ENCODE data around the gene SLC22A17. TPM values are rescaled to one million over a fixed set of nuclear protein-coding genes. Genes with fewer than 3 reads are reported as not detected.
"Not testable (repeated sequence)": the region's sequence is repeated elsewhere in the genome, so short reads cannot be mapped to it uniquely, and the experiment has no call there.

Gene SLC22A17
- total RNA-seq, 1 donor from 2014 or later, result 52.5 TPM

DNA sequence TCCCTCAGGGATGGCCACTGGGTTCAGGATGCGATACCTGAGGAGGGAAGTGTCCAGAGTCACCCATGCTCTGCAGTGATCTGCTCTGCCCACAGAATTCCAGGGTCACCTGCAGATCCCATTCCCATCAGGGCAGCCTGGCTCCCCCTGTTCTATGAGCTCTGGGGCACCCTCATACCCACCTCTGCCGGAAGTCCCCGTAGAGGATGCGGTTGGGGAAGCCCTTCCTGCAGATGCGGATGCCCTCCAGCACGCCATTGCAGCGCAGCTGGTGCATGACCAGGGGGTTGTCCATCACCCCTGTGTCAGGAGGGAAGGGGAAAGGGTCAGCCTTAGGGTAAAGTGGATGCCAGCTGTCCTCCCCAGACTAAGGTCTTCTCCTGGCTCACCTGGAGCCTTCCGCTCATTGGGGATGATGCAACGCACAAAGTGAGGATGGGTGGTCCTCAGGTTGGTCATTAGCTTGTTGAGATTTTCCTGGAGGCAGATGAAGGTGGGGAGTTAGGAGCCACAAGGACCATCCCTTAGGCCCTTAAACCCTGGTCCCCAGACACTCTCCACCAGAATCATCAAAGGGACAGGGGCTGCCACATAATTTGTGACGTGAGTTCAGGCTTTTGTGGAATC lies 44.2 kb upstream of the SLC22A17 start:
- Mint-ChIP-seq H3K4me1 (ENCODE audit: unreplicated experiment) (peaks cover 9% of the 10 kb centered on the region), H3K36me3 (no peaks in the 10 kb centered on the region), H3K27ac (no peak overlapping the region), H3K9me3 (peaks cover 3% of the 10 kb centered on the region), H3K27me3 (peaks cover 10% of the 10 kb centered on the region), H3K4me3 (no peak overlapping the region)
- DNase-seq (ENCODE audit: extremely low spot score, unreplicated experiment), result no peak
- TF ChIP-seq, protein P1, sequence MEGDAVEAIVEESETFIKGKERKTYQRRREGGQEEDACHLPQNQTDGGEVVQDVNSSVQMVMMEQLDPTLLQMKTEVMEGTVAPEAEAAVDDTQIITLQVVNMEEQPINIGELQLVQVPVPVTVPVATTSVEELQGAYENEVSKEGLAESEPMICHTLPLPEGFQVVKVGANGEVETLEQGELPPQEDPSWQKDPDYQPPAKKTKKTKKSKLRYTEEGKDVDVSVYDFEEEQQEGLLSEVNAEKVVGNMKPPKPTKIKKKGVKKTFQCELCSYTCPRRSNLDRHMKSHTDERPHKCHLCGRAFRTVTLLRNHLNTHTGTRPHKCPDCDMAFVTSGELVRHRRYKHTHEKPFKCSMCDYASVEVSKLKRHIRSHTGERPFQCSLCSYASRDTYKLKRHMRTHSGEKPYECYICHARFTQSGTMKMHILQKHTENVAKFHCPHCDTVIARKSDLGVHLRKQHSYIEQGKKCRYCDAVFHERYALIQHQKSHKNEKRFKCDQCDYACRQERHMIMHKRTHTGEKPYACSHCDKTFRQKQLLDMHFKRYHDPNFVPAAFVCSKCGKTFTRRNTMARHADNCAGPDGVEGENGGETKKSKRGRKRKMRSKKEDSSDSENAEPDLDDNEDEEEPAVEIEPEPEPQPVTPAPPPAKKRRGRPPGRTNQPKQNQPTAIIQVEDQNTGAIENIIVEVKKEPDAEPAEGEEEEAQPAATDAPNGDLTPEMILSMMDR (conservative IDR thresholded peaks at IDR 0.05), result no peak

DNA sequence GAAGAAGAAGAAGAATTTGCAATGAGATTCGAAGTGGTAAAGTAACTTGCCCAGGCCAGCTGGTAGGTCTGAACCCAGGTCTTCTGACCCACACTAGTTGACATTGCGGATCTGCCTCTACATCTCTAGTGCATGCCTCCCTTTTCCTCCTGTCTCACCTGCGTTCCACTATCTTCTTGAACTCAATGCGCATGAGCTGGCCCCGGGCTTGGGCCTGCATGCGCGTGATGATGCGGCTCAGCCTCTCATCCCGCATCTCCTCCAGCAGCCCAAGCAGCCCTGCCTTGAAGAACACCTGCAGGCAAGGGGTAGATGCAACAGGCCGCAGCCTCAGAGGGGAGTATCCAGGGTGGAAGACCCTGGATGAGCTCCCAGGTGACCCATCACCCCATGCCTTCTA lies 43.4 kb upstream of the SLC22A17 start:
- Mint-ChIP-seq H3K27ac (no peak overlapping the region), H3K4me1 (ENCODE audit: unreplicated experiment) (peaks cover 9% of the 10 kb centered on the region), H3K27me3 (peaks cover 10% of the 10 kb centered on the region), H3K4me3 (no peak overlapping the region), H3K36me3 (no peaks in the 10 kb centered on the region), H3K9me3 (peaks cover 3% of the 10 kb centered on the region)
- TF ChIP-seq, protein P1 (conservative IDR thresholded peaks at IDR 0.05), result no peak
- DNase-seq (ENCODE audit: extremely low spot score, unreplicated experiment), result no peak

DNA sequence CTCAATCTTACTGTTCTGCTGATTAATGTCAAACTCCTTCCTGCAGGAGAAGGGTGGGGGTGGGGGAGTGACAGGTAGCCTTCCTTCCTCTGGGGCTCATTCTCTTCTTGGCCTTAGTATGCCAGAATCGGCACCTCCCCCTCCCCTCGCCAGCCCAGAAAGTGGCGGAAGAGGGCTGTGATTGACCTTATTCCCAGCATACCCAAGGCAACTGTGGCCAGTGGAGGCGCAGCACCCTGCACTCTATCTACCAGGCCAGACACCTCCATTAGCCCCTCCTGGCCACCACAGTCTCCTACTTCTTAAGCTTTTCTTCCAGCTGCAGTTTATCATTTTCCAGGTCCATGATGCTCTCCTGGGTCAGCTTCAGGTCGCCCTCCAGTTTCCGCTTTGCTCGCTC lies 39.9 kb upstream of the SLC22A17 start:
- DNase-seq (ENCODE audit: extremely low spot score, unreplicated experiment), result no peak
- peaks cover 3% of the 10 kb centered on the region for H3K9me3 Mint-ChIP-seq
- H3K36me3 Mint-ChIP-seq, result no peaks in the 10 kb centered on the region
- no peak overlapping the region for H3K27ac Mint-ChIP-seq
- TF ChIP-seq, protein P1 (conservative IDR thresholded peaks at IDR 0.05), result no peak
- H3K4me3 Mint-ChIP-seq, result no peak overlapping the region
- H3K27me3 Mint-ChIP-seq, result peaks cover 12% of the 10 kb centered on the region
- no peaks in the 10 kb centered on the region for H3K4me1 Mint-ChIP-seq (ENCODE audit: unreplicated experiment)

DNA sequence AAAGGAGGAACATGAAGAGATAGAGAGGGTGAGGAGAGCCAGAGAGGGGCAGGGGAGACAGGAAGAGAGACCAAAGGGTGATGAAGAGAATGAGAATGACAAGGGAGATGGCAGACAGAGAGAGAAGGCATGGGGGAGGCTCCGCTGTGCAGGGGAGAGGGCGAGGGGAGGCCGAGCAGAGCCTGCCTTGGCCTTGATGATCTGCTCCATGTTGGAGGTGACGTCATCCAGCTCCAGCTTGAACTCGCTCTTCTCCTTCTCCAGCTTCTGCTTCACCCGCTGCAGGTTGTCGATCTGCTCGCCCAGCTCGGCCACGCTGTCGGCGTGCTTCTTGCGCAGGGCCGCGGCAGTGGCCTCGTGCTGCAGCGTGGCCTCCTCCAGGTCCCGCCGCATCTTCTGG lies 37.2 kb upstream of the SLC22A17 start:
- H3K9me3 Mint-ChIP-seq; DNase-seq (ENCODE audit: extremely low spot score, unreplicated experiment); H3K36me3 Mint-ChIP-seq; H3K4me3 Mint-ChIP-seq; H3K4me1 Mint-ChIP-seq (ENCODE audit: unreplicated experiment); H3K27ac Mint-ChIP-seq: not testable (repeated sequence)
- peaks cover 14% of the 10 kb centered on the region for H3K27me3 Mint-ChIP-seq

DNA sequence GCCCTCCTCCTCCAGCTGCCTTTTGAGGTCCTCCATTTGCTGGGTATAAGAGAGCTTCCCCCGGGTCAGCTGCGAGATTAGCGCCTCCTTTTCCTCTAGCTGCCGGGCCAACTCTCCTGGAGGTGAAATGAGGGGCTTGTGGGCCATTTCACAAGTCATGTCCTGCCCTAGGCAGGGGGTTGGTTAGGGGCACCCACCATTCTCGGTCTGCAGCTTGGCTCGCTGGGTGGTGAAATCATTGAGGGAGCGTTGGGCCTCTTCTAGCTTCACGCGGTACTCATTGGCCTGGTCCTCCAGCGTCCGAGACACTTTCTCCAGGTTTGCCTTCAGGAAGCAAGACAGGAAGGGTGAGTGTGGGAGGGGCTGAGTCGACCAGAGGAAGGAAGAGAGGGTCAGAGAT lies 36.7 kb upstream of the SLC22A17 start:
- Mint-ChIP-seq H3K27ac (no peak overlapping the region), H3K4me1 (ENCODE audit: unreplicated experiment) (peaks cover 7% of the 10 kb centered on the region), H3K27me3 (peaks cover 14% of the 10 kb centered on the region), H3K4me3 (no peak overlapping the region), H3K9me3 (peaks cover 3% of the 10 kb centered on the region), H3K36me3 (no peaks in the 10 kb centered on the region)
- TF ChIP-seq, protein P1 (conservative IDR thresholded peaks at IDR 0.05), result no peak
- DNase-seq (ENCODE audit: extremely low spot score, unreplicated experiment), result no peak

DNA sequence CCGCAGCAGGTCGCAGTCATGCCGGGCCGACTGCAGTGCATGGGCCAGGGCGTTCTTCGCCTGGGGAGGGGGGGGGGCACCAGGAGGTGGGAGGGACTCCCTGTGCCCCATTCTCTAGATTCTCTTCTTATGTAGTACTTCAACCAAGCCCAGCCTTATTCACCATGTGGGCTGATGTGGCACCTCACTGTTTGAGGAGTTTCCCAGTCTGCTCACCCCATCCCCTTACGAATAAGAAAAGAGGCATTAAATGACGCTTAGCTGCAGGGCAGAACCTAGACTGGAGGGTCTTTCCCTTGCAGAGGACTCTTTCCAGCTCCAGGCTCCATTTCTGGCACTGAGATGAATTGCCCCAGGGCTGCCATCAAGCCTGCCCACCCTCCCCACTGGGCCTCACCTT lies 36.3 kb upstream of the SLC22A17 start:
- H3K4me1 Mint-ChIP-seq (ENCODE audit: unreplicated experiment), result peaks cover 7% of the 10 kb centered on the region
- no peak for DNase-seq (ENCODE audit: extremely low spot score, unreplicated experiment)
- H3K36me3 Mint-ChIP-seq, result no peaks in the 10 kb centered on the region

More for the DNA sequence above, 36.3 kb upstream of the SLC22A17 start:
- Mint-ChIP-seq H3K9me3 (peaks cover 3% of the 10 kb centered on the region), H3K27ac (no peak overlapping the region), H3K27me3 (peaks cover 14% of the 10 kb centered on the region), H3K4me3 (no peak overlapping the region)
- TF ChIP-seq, protein P1 (conservative IDR thresholded peaks at IDR 0.05), result no peak
